Lower lobe of right lung (tissue), 2 donors: ENCODE results near the gene CNDP1. TPM values are rescaled to one million over a fixed set of nuclear protein-coding genes. Genes with fewer than 3 reads are reported as not detected.
"Not testable (repeated sequence)": the region's sequence is repeated elsewhere in the genome, so short reads cannot be mapped to it uniquely, and the experiment has no call there.

ENCODE experiments used
- ATAC-seq, 2 donors: fragments of 200-7000 bp; cut with Tn5 transposase; one replicate each; pipeline ENCODE4 v1.9.1; 2020 to 2022; ENCODE audit warnings: mild to moderate bottlenecking in 2 of 2, moderate library complexity in 2 of 2
- DNase-seq: peaks from one replicate; pipeline ENCODE4 v3.0.0-alpha.2; 2020
- H3K27ac ChIP-seq: fragments of 200-600 bp; one replicate; pipeline ENCODE4 v1.8.0; 2022
- H3K27me3 ChIP-seq: fragments of 200-600 bp; one replicate; pipeline ENCODE4 v1.8.0; 2022; ENCODE audit warnings: low read depth
- H3K36me3 ChIP-seq: fragments of 200-600 bp; one replicate; pipeline ENCODE4 v1.8.0; 2022; ENCODE audit warnings: mild to moderate bottlenecking
- H3K4me1 ChIP-seq: fragments of 200-600 bp; one replicate; pipeline ENCODE4 v1.8.0; 2022
- H3K4me3 ChIP-seq: fragments of 200-600 bp; one replicate; pipeline ENCODE4 v1.8.0; 2022; ENCODE audit warnings: mild to moderate bottlenecking
- H3K9me3 ChIP-seq: fragments of 200-600 bp; one replicate; pipeline ENCODE4 v1.8.0; 2022
- CTCF ChIP-seq: fragments of 200-600 bp; IDR thresholded peaks from one replicate; pipeline ENCODE4 v1.8.0; 2022; ENCODE audit warnings: antibody characterized with exemption, mild to moderate bottlenecking
- intact Hi-C: fragments of 100-400 bp; cut with DNase I; formaldehyde crosslinking; loops from one replicate; pipeline ENCODE4 v1.11.0; 2022
- total RNA-seq: library from RNA; stranded (reverse); fragmentation: NEBNext Ultra II Directional; extraction: Animal tissue kit (Norgen Biotek cat#: 25700); gene quantifications from one replicate; pipeline ENCODE4 v1.2.1, GENCODE V29; 2021
- donor health status: DM: no; HTN: yes; CAD: no; lungs with severe emphysema.

Gene CNDP1
- total RNA-seq, 1 donor from 2014 or later, result not detected

GRCh38 chr18:74562775-74563174 lies 28.5 kb downstream of the CNDP1 start:
- ATAC-seq (no peak), DNase-seq (no peak)
- no peaks in the 10 kb centered on the region for H3K27me3 ChIP-seq
- H3K4me3 ChIP-seq, result no peak overlapping the region
- H3K9me3 ChIP-seq, result no peaks in the 10 kb centered on the region
- no peaks in the 10 kb centered on the region for H3K4me1 ChIP-seq
- H3K27ac ChIP-seq, result no peak overlapping the region
- no peak for TF ChIP-seq CTCF
- H3K36me3 ChIP-seq, result no peaks in the 10 kb centered on the region
- intact Hi-C loops, result no loop called here

GRCh38 chr18:74563999-74564398 lies 29.7 kb downstream of the CNDP1 start:
- DNase-seq, result no peak
- Histone ChIP-seq H3K4me3 (no peak overlapping the region), H3K4me1 (no peaks in the 10 kb centered on the region), H3K36me3 (no peaks in the 10 kb centered on the region), H3K27ac (no peak overlapping the region), H3K27me3 (no peaks in the 10 kb centered on the region), H3K9me3 (no peaks in the 10 kb centered on the region)
- ATAC-seq, result no peak
- intact Hi-C loops, result no loop called here
- no peak for TF ChIP-seq CTCF

- ATAC-seq, intact Hi-C loops, H3K36me3 ChIP-seq, H3K27ac ChIP-seq, H3K27me3 ChIP-seq, H3K4me3 ChIP-seq, H3K9me3 ChIP-seq, H3K4me1 ChIP-seq, DNase-seq: not testable (repeated sequence)
Measured at GRCh38 chr18:74565164-74565563, 30.9 kb downstream of the CNDP1 start.

- DNase-seq, intact Hi-C loops, H3K4me3 ChIP-seq, H3K4me1 ChIP-seq, H3K9me3 ChIP-seq, H3K36me3 ChIP-seq, H3K27ac ChIP-seq, ATAC-seq, H3K27me3 ChIP-seq: not testable (repeated sequence)
Measured at GRCh38 chr18:74565993-74566392, 31.7 kb downstream of the CNDP1 start.

GRCh38 chr18:74567822-74568221 lies 33.5 kb downstream of the CNDP1 start:
- Histone ChIP-seq H3K36me3 (no peaks in the 10 kb centered on the region), H3K9me3 (no peaks in the 10 kb centered on the region), H3K4me3 (no peak overlapping the region), H3K4me1 (no peaks in the 10 kb centered on the region), H3K27ac (no peak overlapping the region), H3K27me3 (no peaks in the 10 kb centered on the region)
- intact Hi-C loops, result no loop called here
- DNase-seq (no peak), ATAC-seq (peak; percentile 26 to 51)
- no peak for TF ChIP-seq CTCF

- no peaks in the 10 kb centered on the region for H3K36me3 ChIP-seq
- no peaks in the 10 kb centered on the region for H3K27me3 ChIP-seq
- DNase-seq (no peak), ATAC-seq (no peak)
- H3K4me3 ChIP-seq, result no peak overlapping the region
- no peak for TF ChIP-seq CTCF
- intact Hi-C loops, result no loop called here
- H3K4me1 ChIP-seq, result no peaks in the 10 kb centered on the region
- no peak overlapping the region for H3K27ac ChIP-seq
- no peaks in the 10 kb centered on the region for H3K9me3 ChIP-seq
Measured at GRCh38 chr18:74569401-74569800, 35.1 kb downstream of the CNDP1 start.

GRCh38 chr18:74570266-74570665 lies 36.0 kb downstream of the CNDP1 start:
- Histone ChIP-seq H3K27me3 (no peaks in the 10 kb centered on the region), H3K9me3 (no peaks in the 10 kb centered on the region), H3K36me3 (no peaks in the 10 kb centered on the region), H3K27ac (no peak overlapping the region), H3K4me1 (no peaks in the 10 kb centered on the region), H3K4me3 (no peak overlapping the region)
- no peak for ATAC-seq
- no peak for TF ChIP-seq CTCF
- no peak for DNase-seq
- intact Hi-C loops, result no loop called here
